PC-9 (cell line): ENCODE results near the gene AP2B1. TPM values are rescaled to one million over a fixed set of nuclear protein-coding genes. Genes with fewer than 3 reads are reported as not detected.

Experiments
- BruUV-seq: library from RNA; stranded (reverse); fragments of 400-500 nt; replicated peaks from 2 replicates; lab custom pipeline; 2021; lab: Mats Ljungman, UMichigan
- CTCF ChIA-PET: fragments of 300-600 bp; sonication (Branson Sonifier 250); formaldehyde crosslinking; loops from one replicate; lab custom pipeline; 2022; ENCODE audit warnings: antibody characterized with exemption; lab: Charles Lee
- POLR2A ChIA-PET: fragments of 300-600 bp; sonication (Branson Sonifier 250); formaldehyde crosslinking; loops from one replicate; lab custom pipeline; 2022; ENCODE audit warnings: antibody characterized with exemption; ENCODE audit not compliant: unreplicated experiment; lab: Charles Lee
- DNase-seq, 2 experiments: peaks; one replicate each; pipeline versions ENCODE4 v3.0.0 to v3.0.0-alpha.2; 2015 to 2022; ENCODE audit warnings: mixed read lengths in 1 of 2
- H2AFZ ChIP-seq: fragments of 200-600 bp; sonication (generic); 2 replicates; pipeline ENCODE4 v1.8.1; 2017; ENCODE audit warnings: antibody characterized with exemption
- H3F3A ChIP-seq: fragments of 200-600 bp; sonication (generic); 2 replicates; pipeline ENCODE4 v1.8.1; 2017; ENCODE audit warnings: antibody characterized with exemption, mild to moderate bottlenecking, low read depth; ENCODE audit not compliant: insufficient read depth
- H3K27ac ChIP-seq: fragments of 200-600 bp; sonication (generic); 2 replicates; pipeline ENCODE4 v1.6.1; 2016; ENCODE audit warnings: mixed run types
- H3K27me3 ChIP-seq: fragments of 200-600 bp; sonication (generic); 2 replicates; pipeline ENCODE4 v1.6.1; 2016; ENCODE audit warnings: low read depth, mixed run types; ENCODE audit not compliant: insufficient read depth
- H3K36me3 ChIP-seq: fragments of 200-600 bp; sonication (generic); 2 replicates; pipeline ENCODE4 v1.6.1; 2016; ENCODE audit warnings: low read depth, mixed run types
- H3K4me1 ChIP-seq: fragments of 200-600 bp; sonication (generic); replicated peaks from 2 replicates; pipeline ENCODE4 v1.6.1; 2016; ENCODE audit warnings: mixed run types; ENCODE audit not compliant: insufficient read depth
- H3K4me2 ChIP-seq: fragments of 200-600 bp; sonication (generic); 2 replicates; pipeline ENCODE4 v1.6.1; 2017; ENCODE audit warnings: mixed run types
- H3K4me3 ChIP-seq: fragments of 200-600 bp; sonication (generic); 2 replicates; pipeline ENCODE4 v1.6.1; 2016; ENCODE audit warnings: mixed run types
- H3K79me2 ChIP-seq: fragments of 200-600 bp; sonication (generic); 2 replicates; pipeline ENCODE4 v1.6.1; 2017; ENCODE audit warnings: low read depth, mixed run types
- H3K9me2 ChIP-seq: fragments of 200-600 bp; sonication (generic); 2 replicates; pipeline ENCODE4 v1.8.1; 2017; ENCODE audit warnings: mild to moderate bottlenecking; ENCODE audit not compliant: insufficient read depth
- H3K9me3 ChIP-seq: fragments of 200-600 bp; sonication (generic); 2 replicates; pipeline ENCODE4 v1.8.1; 2016; ENCODE audit warnings: low read depth; ENCODE audit not compliant: insufficient read depth
- H4K20me1 ChIP-seq: fragments of 200-600 bp; sonication (generic); 2 replicates; pipeline ENCODE4 v1.8.1; 2017; ENCODE audit not compliant: insufficient read depth
- CTCF ChIP-seq: fragments of 200-600 bp; sonication (generic); conservative IDR thresholded peaks from 2 replicates; pipeline ENCODE4 v1.6.1; 2017; ENCODE audit warnings: mixed run types, antibody characterized with exemption, mild to moderate bottlenecking, moderate library complexity
- EZH2 ChIP-seq: fragments of 200-600 bp; sonication (generic); IDR thresholded peaks from 2 replicates; pipeline ENCODE4 v1.8.0; 2017; ENCODE audit warnings: antibody characterized with exemption, low read depth
- intact Hi-C: fragments of 100-400 bp; cut with micrococcal nuclease; formaldehyde crosslinking; loops from one replicate; pipeline ENCODE4 v1.10.0; 2022; ENCODE audit not compliant: unreplicated experiment
- total RNA-seq: library from RNA; stranded (reverse); gene quantifications from 2 replicates; pipeline ENCODE4 v1.2.3, GENCODE V29; 2021

Gene AP2B1
- total RNA-seq, 1 experiment from 2014 or later, result 186 TPM

- BruUV-seq, result no TSS peak
- Histone ChIP-seq H3K4me1 (no peaks in the 10 kb centered on the region), H3F3A (no peaks in the 10 kb centered on the region), H2AFZ (no peak overlapping the region), H3K4me3 (no peak overlapping the region), H3K4me2 (no peak overlapping the region), H3K36me3 (no peaks in the 10 kb centered on the region), H3K27me3 (peaks cover 4% of the 10 kb centered on the region; the same call in 1 of the 2 replicates), H3K79me2 (no peaks in the 10 kb centered on the region), H4K20me1 (no peaks in the 10 kb centered on the region), H3K9me2 (no peaks in the 10 kb centered on the region), H3K9me3 (no peaks in the 10 kb centered on the region), H3K27ac (no peak overlapping the region)
- DNase-seq, result peak in 1 of 2 experiments; percentile 38
- intact Hi-C loops, result no loop called here
- no peak for TF ChIP-seq EZH2
- ChIA-PET POLR2A (no interaction called here), CTCF (no interaction called here)
Measured at GRCh38 chr17:35752471-35752870, 165.3 kb downstream of the AP2B1 start.

- ChIA-PET CTCF (no interaction called here), POLR2A (no interaction called here)
- H3K4me3 ChIP-seq, result no peak within 1 kb of the TSS
- no peak for DNase-seq
- H3K36me3 ChIP-seq, result no peaks in the 10 kb centered on the region
- no peaks in the 10 kb centered on the region for H3F3A ChIP-seq
- intact Hi-C loops, result no loop called here
- H3K27me3 ChIP-seq, result peaks cover 4% of the 10 kb centered on the region; the same call in 1 of the 2 replicates
- no peak within 1 kb of the TSS for H2AFZ ChIP-seq
- H4K20me1 ChIP-seq, result no peaks in the 10 kb centered on the region
- no peaks in the 10 kb centered on the region for H3K9me2 ChIP-seq
- no peaks in the 10 kb centered on the region for H3K4me1 ChIP-seq
- no peak for TF ChIP-seq EZH2
- TF ChIP-seq CTCF, result no peak
- no peaks in the 10 kb centered on the region for H3K79me2 ChIP-seq
- no peak within 1 kb of the TSS for H3K27ac ChIP-seq
- BruUV-seq, result no TSS peak
- H3K4me2 ChIP-seq, result no peak within 1 kb of the TSS
- no peaks in the 10 kb centered on the region for H3K9me3 ChIP-seq
Measured at GRCh38 chr17:35752945-35753764, 166.0 kb downstream of the AP2B1 start, which contains the start of gene GAS2L2. Gene GAS2L2 (minus strand): TSS chr17:35753239. CDS start chr17:35752850, 389 bp downstream.

DNA sequence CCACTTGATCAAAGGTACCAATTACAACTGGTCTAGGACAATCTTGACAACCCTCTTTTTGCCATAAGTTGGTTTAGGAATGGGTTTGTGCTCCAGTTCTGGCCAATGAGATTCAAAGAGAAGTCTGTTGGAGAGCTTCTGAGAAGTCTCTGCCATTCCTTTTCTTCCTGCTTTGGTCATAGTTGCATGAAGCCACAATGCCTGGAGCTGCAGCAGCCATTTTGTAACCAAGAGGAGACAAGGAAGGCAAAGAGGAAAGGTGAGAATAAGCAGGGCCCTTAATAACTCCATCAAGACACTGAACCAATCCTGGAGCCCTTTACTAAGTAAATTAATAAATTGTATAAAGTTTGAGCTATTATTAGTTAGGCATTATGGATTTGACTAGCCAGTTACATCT lies 170.1 kb downstream of the AP2B1 start:
- TF ChIP-seq EZH2 (no peak), CTCF (no peak)

More for the DNA sequence above, 170.1 kb downstream of the AP2B1 start:
- CTCF ChIA-PET, result interaction anchor here (0.6 kb wide), 1 partner anchor 14 kb away, joined by 3 read pairs; no protein-coding TSS in a partner anchor
- no peak for DNase-seq
- Histone ChIP-seq H3K4me1 (no peaks in the 10 kb centered on the region), H2AFZ (no peak overlapping the region), H3K27ac (no peak overlapping the region), H3K4me3 (no peak overlapping the region), H3K9me2 (no peaks in the 10 kb centered on the region), H3K79me2 (no peaks in the 10 kb centered on the region), H3K4me2 (no peak overlapping the region), H3K27me3 (0 out of 2 replicates have a peak, but pooled peaks cover 17% of the 10 kb centered on the region), H4K20me1 (no peaks in the 10 kb centered on the region), H3F3A (0 out of 2 replicates have a peak, but pooled peaks cover 3% of the 10 kb centered on the region), H3K9me3 (no peaks in the 10 kb centered on the region), H3K36me3 (no peaks in the 10 kb centered on the region)
- POLR2A ChIA-PET, result no interaction called here
- no TSS peak for BruUV-seq
- intact Hi-C loops, result no loop called here
